ENCODE measurements around the gene ASF1B. TPM values are rescaled to one million over a fixed set of nuclear protein-coding genes. Genes with fewer than 3 reads are reported as not detected.
A peak's percentile ranks its signal among the peaks of the same experiment; 100 is the strongest.

ASF1B gene
- total and polyA plus RNA-seq, 2 donors from 2014 or later, result 0.49 to 1.8 TPM

DNA sequence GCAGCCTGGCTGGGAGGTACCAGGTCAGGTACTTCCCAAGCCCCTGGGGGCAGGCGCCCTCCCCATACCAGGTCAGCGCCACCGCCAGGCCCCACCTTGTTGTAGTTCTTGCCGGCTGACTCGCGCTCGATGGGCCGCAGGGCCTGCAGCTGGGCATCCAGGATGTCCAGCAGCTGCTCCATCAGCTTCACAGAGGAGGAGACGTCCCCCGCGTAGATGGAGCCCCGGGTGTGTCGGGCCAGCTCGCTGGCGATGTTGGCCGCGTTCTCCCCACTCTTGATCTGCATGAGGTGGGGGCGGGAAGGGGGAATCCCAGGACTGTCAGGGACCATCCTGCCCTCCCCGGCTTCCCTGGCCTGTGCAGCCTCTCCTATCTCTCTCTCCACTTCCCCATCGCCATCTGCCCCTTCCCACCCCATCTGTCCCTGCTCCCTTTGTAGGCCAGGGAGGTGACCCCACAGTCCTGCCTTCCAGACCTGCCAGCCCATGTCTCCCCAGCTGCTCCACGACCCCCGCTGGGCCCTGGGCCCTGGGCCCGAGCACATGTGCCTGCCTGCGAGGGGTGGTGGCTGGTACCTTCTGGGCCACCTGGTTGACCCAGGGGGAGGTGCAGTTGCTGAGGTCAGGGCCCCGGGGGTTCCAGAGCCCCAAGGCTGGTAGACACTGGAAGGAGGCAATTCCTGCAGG, 23.8 kb upstream of the ASF1B start:
- Histone ChIP-seq H3K27ac (ENCODE audit: low read depth in 2 of 2, low read length in 2 of 2) (no peak overlapping the region), H3K27me3 (ENCODE audit: control insufficient read depth, insufficient read depth, low read length) (no peaks in the 10 kb centered on the region), H3K4me3 (ENCODE audit: low read length in 3 of 3) (no peak overlapping the region), H3K4me1 (ENCODE audit: control insufficient read depth in 2 of 3, insufficient read depth in 2 of 3, low read depth in 1 of 3, low read length in 3 of 3) (no peaks in the 10 kb centered on the region), H3K36me3 (ENCODE audit: control insufficient read depth in 2 of 3, insufficient read depth in 3 of 3, low read length in 3 of 3) (peaks cover 0 to 2% (median 0%) of the 10 kb centered on the region in 3 donors), H3K9me3 (ENCODE audit: control insufficient read depth in 2 of 3, insufficient read depth in 1 of 3, low read length in 3 of 3) (no peaks in the 10 kb centered on the region), H3K9ac (ENCODE audit: low read length in 3 of 3) (no peak overlapping the region)
- FAIRE-seq (no peak), DNase-seq (no peak)
- intact Hi-C loops (cut with DNase I), result no loop called here
- TF ChIP-seq CTCF (IDR thresholded peaks at IDR 0.05; ENCODE audit: borderline replicate concordance, extremely low read depth, insufficient read depth), result no peak

GRCh38 chr19:14159059-14159458, 22.7 kb upstream of the ASF1B start:
- Histone ChIP-seq H3K9ac (ENCODE audit: low read length in 3 of 3) (no peak overlapping the region), H3K4me3 (ENCODE audit: low read length in 3 of 3) (no peak overlapping the region), H3K27me3 (ENCODE audit: control insufficient read depth, insufficient read depth, low read length) (no peaks in the 10 kb centered on the region), H3K27ac (ENCODE audit: low read depth in 2 of 2, low read length in 2 of 2) (no peak overlapping the region), H3K9me3 (ENCODE audit: control insufficient read depth in 2 of 3, insufficient read depth in 1 of 3, low read length in 3 of 3) (no peaks in the 10 kb centered on the region), H3K36me3 (ENCODE audit: control insufficient read depth in 2 of 3, insufficient read depth in 3 of 3, low read length in 3 of 3) (peaks cover 0 to 2% (median 0%) of the 10 kb centered on the region in 3 donors), H3K4me1 (ENCODE audit: control insufficient read depth in 2 of 3, insufficient read depth in 2 of 3, low read depth in 1 of 3, low read length in 3 of 3) (no peaks in the 10 kb centered on the region)
- intact Hi-C loops (cut with DNase I), result no loop called here
- no peak for TF ChIP-seq CTCF (IDR thresholded peaks at IDR 0.05; ENCODE audit: borderline replicate concordance, extremely low read depth, insufficient read depth)
- DNase-seq (no peak), FAIRE-seq (no peak)

GRCh38 chr19:14158276-14159023, 22.1 kb upstream of the ASF1B start:
- FAIRE-seq, result no peak
- Histone ChIP-seq H3K27ac (ENCODE audit: low read depth in 2 of 2, low read length in 2 of 2) (no peak overlapping the region), H3K27me3 (ENCODE audit: control insufficient read depth, insufficient read depth, low read length) (no peaks in the 10 kb centered on the region), H3K36me3 (ENCODE audit: control insufficient read depth in 2 of 3, insufficient read depth in 3 of 3, low read length in 3 of 3) (peaks cover 0 to 2% (median 0%) of the 10 kb centered on the region in 3 donors), H3K9me3 (ENCODE audit: control insufficient read depth in 2 of 3, insufficient read depth in 1 of 3, low read length in 3 of 3) (no peaks in the 10 kb centered on the region), H3K9ac (ENCODE audit: low read length in 3 of 3) (no peak overlapping the region), H3K4me3 (ENCODE audit: low read length in 3 of 3) (no peak overlapping the region), H3K4me1 (ENCODE audit: control insufficient read depth in 2 of 3, insufficient read depth in 2 of 3, low read depth in 1 of 3, low read length in 3 of 3) (no peaks in the 10 kb centered on the region)
- DNase-seq, result peak in 1 of 5 donors; percentile 33
- TF ChIP-seq CTCF (IDR thresholded peaks at IDR 0.05; ENCODE audit: borderline replicate concordance, extremely low read depth, insufficient read depth), result no peak
- intact Hi-C loops (cut with DNase I), result no loop called here

All from kidney (tissue), 14 donors.